SJSA1 (cell line): ENCODE data around the gene SGK1. TPM values are rescaled to one million over a fixed set of nuclear protein-coding genes. Genes with fewer than 3 reads are reported as not detected.

ENCODE experiments used
- DNase-seq, 2 experiments: peaks; one replicate each; pipeline ENCODE4 v3.0.0-alpha.2; 2015 to 2020; ENCODE audit warnings: low spot score in 2 of 2, low read depth in 1 of 2
- H3K27ac ChIP-seq: fragments of 250-450 bp; sonication (Bioruptor Pico); 2 replicates; pipeline ENCODE4 v1.5.1; 2020; ENCODE audit warnings: mild to moderate bottlenecking, moderate library complexity
- H3K27me3 ChIP-seq: fragments of 250-450 bp; sonication (Bioruptor Pico); replicated peaks from 2 replicates; pipeline ENCODE4 v1.5.1; 2020; ENCODE audit warnings: mild to moderate bottlenecking, moderate library complexity
- H3K36me3 ChIP-seq: fragments of 250-450 bp; sonication (Bioruptor Pico); 2 replicates; pipeline ENCODE4 v1.5.1; 2020; ENCODE audit warnings: mild to moderate bottlenecking
- H3K4me1 ChIP-seq: fragments of 250-450 bp; sonication (Bioruptor Pico); replicated peaks from 2 replicates; pipeline ENCODE4 v1.6.1; 2021; ENCODE audit warnings: mild to moderate bottlenecking
- H3K4me3 ChIP-seq: fragments of 250-450 bp; sonication (Bioruptor Pico); 2 replicates; pipeline ENCODE4 v1.5.1; 2020; ENCODE audit warnings: mild to moderate bottlenecking
- H3K9me3 ChIP-seq: fragments of 250-450 bp; sonication (Bioruptor Pico); replicated peaks from 2 replicates; pipeline ENCODE4 v1.5.1; 2020; ENCODE audit warnings: mild to moderate bottlenecking
- total RNA-seq: library from RNA; depleted of rRNA; stranded (reverse); fragments of >200 nt; shearing (Covaris generic); gene quantifications from 2 replicates; pipeline ENCODE4 v1.2.3, GENCODE V29; 2014; rRNA removed

SGK1 gene
- 50.2 and 53.9 TPM in 2 replicates for total RNA-seq

- peak in 1 of 2 experiments; percentile 31 for DNase-seq
- H3K4me1 ChIP-seq, result 0 out of 2 replicates have a peak, but pooled peaks cover 3% of the 10 kb centered on the region
- H3K36me3 ChIP-seq, result no peaks in the 10 kb centered on the region
- 0 out of 2 replicates have a peak, but pooled peaks cover 3% of the 10 kb centered on the region for H3K27me3 ChIP-seq
- no peaks in the 10 kb centered on the region for H3K9me3 ChIP-seq
- H3K27ac ChIP-seq, result no peak within 1 kb of the TSS
- H3K4me3 ChIP-seq, result peak within 1 kb of the TSS; percentile 40
Measured at GRCh38 chr6:134317471-134318131, at the start of gene SGK1. SGK1 (minus strand) TSS chr6:134318112; CDS start chr6:134317460, 652 bp downstream.

GRCh38 chr6:134363323-134364039 is 45.6 kb upstream of the SGK1 start:
- H3K4me1 ChIP-seq, result peaks cover 4% of the 10 kb centered on the region; the same call in 1 of the 2 replicates
- DNase-seq, result no peak
- H3K27ac ChIP-seq, result no peak overlapping the region
- H3K27me3 ChIP-seq, result no peaks in the 10 kb centered on the region
- no peak overlapping the region for H3K4me3 ChIP-seq
- H3K36me3 ChIP-seq, result no peaks in the 10 kb centered on the region
- H3K9me3 ChIP-seq, result no peaks in the 10 kb centered on the region

- Histone ChIP-seq H3K9me3 (no peaks in the 10 kb centered on the region), H3K4me1 (peaks cover 4% of the 10 kb centered on the region; the same call in 1 of the 2 replicates), H3K27me3 (no peaks in the 10 kb centered on the region), H3K36me3 (no peaks in the 10 kb centered on the region), H3K27ac (no peak overlapping the region), H3K4me3 (no peak overlapping the region)
- DNase-seq, result no peak
Measured at GRCh38 chr6:134361011-134361410, 43.1 kb upstream of the SGK1 start.

GRCh38 chr6:134359302-134359701 is 41.4 kb upstream of the SGK1 start:
- H3K36me3 ChIP-seq, result no peaks in the 10 kb centered on the region
- no peak overlapping the region for H3K4me3 ChIP-seq
- no peak for DNase-seq
- H3K27ac ChIP-seq, result no peak overlapping the region
- H3K9me3 ChIP-seq, result no peaks in the 10 kb centered on the region
- no peaks in the 10 kb centered on the region for H3K27me3 ChIP-seq
- peaks cover 4% of the 10 kb centered on the region; the same call in 1 of the 2 replicates for H3K4me1 ChIP-seq

- no peaks in the 10 kb centered on the region for H3K9me3 ChIP-seq
- DNase-seq, result no peak
- no peaks in the 10 kb centered on the region for H3K27me3 ChIP-seq
- peaks cover 9% of the 10 kb centered on the region for H3K4me1 ChIP-seq
- H3K4me3 ChIP-seq, result no peak overlapping the region
- no peak overlapping the region for H3K27ac ChIP-seq
- no peaks in the 10 kb centered on the region for H3K36me3 ChIP-seq
Measured at GRCh38 chr6:134358320-134358719, 40.4 kb upstream of the SGK1 start.

- Histone ChIP-seq H3K27me3 (no peaks in the 10 kb centered on the region), H3K9me3 (no peaks in the 10 kb centered on the region), H3K27ac (no peak overlapping the region), H3K4me1 (peaks cover 14% of the 10 kb centered on the region), H3K36me3 (no peaks in the 10 kb centered on the region), H3K4me3 (no peak overlapping the region)
- DNase-seq, result no peak
Measured at GRCh38 chr6:134357022-134357487, 39.1 kb upstream of the SGK1 start.

- Histone ChIP-seq H3K9me3 (no peaks in the 10 kb centered on the region), H3K27me3 (no peaks in the 10 kb centered on the region), H3K4me3 (no peak overlapping the region), H3K36me3 (no peaks in the 10 kb centered on the region), H3K27ac (no peak overlapping the region), H3K4me1 (peaks cover 14% of the 10 kb centered on the region)
- no peak for DNase-seq
Measured at GRCh38 chr6:134356405-134356804, 38.5 kb upstream of the SGK1 start.

GRCh38 chr6:134352786-134353480 is 35.0 kb upstream of the SGK1 start:
- Histone ChIP-seq H3K36me3 (no peaks in the 10 kb centered on the region), H3K4me3 (no peak overlapping the region), H3K9me3 (no peaks in the 10 kb centered on the region), H3K4me1 (peaks cover 25% of the 10 kb centered on the region), H3K27me3 (no peaks in the 10 kb centered on the region), H3K27ac (peak overlapping the region; percentile 18)
- peak; percentile 57 to 73 for DNase-seq

- no peak overlapping the region for H3K27ac ChIP-seq
- H3K27me3 ChIP-seq, result no peaks in the 10 kb centered on the region
- H3K36me3 ChIP-seq, result no peaks in the 10 kb centered on the region
- peaks cover 25% of the 10 kb centered on the region for H3K4me1 ChIP-seq
- H3K4me3 ChIP-seq, result no peak overlapping the region
- no peak for DNase-seq
- H3K9me3 ChIP-seq, result no peaks in the 10 kb centered on the region
Measured at GRCh38 chr6:134351615-134352474, 33.9 kb upstream of the SGK1 start.

- Histone ChIP-seq H3K27me3 (no peaks in the 10 kb centered on the region), H3K27ac (peak overlapping the region; percentile 10; the same call in 1 of the 2 replicates), H3K4me3 (no peak overlapping the region), H3K4me1 (peaks cover 18% of the 10 kb centered on the region), H3K36me3 (no peaks in the 10 kb centered on the region), H3K9me3 (no peaks in the 10 kb centered on the region)
- DNase-seq, result peak; percentile 61 to 66
Measured at GRCh38 chr6:134347885-134348805, 30.2 kb upstream of the SGK1 start.

GRCh38 chr6:134346932-134347545 is 29.1 kb upstream of the SGK1 start:
- H3K36me3 ChIP-seq, result no peaks in the 10 kb centered on the region
- no peak for DNase-seq
- no peaks in the 10 kb centered on the region for H3K9me3 ChIP-seq
- H3K27me3 ChIP-seq, result no peaks in the 10 kb centered on the region
- peaks cover 11% of the 10 kb centered on the region for H3K4me1 ChIP-seq
- no peak overlapping the region for H3K27ac ChIP-seq
- no peak overlapping the region for H3K4me3 ChIP-seq

GRCh38 chr6:134345789-134346188 is 27.9 kb upstream of the SGK1 start:
- H3K27me3 ChIP-seq, result no peaks in the 10 kb centered on the region
- H3K4me1 ChIP-seq, result peaks cover 11% of the 10 kb centered on the region
- H3K27ac ChIP-seq, result no peak overlapping the region
- DNase-seq, result no peak
- no peaks in the 10 kb centered on the region for H3K36me3 ChIP-seq
- no peaks in the 10 kb centered on the region for H3K9me3 ChIP-seq
- H3K4me3 ChIP-seq, result no peak overlapping the region
